CD4-positive, alpha-beta T cell treated with Interferon gamma for 1 hour (primary cell): ENCODE results near the gene GORAB.

Experiments used
- DNase-seq: peaks from one replicate; pipeline ENCODE4 v3.0.0-alpha.2; 2020

Gene GORAB

DNA sequence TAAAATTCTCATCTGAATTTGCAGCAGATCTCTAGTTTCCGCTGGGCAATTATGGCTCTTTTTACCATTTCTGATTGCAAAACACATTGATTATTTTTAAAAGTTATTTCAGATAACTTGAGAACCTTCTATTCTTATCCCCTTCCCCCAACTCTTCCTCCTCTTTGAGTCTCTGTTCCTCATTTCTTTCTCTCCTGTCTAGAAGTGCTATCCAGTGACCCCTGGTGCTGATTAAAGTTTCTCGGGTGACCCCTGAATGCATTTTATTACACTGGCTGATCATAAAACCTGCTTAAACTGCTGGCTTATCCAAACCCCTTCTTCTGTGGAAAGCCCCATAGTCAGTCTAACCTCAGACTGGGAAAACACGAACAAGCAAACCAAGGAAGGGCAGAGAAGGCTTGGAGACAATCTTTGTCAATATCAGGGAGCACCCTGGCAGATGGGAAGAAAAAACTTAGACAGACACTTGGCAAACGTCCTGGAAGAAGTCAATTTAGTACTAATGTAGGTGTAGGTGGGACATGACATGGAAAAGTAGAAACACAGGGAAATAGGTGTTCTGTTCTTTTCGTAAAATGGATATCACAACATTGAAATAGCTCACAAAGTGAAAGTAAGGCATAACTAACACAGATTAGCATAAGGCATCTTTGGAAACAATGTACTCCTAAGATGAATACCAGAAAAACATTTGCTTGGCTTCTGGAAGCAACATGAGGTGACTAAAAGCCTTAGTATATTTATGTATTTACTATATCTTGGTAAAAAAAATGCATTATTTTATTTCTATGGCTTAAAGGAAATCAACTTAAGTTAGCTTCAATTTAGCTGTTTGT, 61.4 kb downstream of the GORAB start:
- DNase-seq: no peak

DNA sequence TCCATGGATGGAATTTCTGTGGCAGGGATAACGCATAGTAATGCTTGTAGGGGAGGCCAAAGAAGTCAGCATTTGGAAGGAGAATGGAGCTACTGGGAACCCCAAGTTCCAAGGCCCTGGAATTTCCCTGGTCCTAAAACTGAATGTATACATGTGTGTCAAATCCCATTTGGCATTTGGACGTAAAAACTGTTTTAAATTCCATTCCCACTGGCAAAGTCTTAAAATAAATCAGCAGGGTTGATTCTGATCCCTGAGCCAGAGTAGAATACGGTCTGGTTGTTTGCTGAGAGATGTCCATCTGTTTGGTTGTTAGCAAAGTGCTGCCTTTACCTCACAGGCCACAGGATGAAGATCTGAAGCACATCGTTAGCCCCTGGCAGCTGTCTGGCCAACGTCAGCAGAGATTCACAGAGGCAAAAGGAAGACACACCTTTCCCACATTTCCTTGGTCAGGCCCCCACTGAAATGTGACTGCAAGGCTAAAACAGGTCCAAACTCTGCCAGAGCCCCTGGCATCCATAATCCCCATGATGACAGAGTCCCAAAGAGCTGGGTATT, 62.2 kb downstream of the GORAB start:
- no peak for DNase-seq

DNA sequence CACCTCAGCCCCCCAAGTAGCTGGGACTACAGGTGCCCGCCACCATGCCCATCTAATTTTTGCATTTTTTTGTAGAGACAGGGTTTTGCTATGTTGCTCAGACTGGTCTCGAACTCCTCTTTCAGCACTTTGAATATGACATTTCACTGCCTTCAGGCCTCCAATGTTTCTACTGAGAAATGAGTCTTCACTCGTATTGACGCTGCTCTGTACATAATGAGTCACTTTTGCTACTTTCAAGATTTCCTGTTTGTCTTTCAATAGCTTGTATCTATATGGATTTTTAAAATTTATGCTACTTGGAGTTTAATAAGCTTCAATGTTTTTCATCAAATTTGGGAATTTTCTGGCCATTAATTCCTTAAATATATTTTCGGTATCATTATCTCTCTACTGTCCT, 64.7 kb downstream of the GORAB start:
- no peak for DNase-seq

DNA sequence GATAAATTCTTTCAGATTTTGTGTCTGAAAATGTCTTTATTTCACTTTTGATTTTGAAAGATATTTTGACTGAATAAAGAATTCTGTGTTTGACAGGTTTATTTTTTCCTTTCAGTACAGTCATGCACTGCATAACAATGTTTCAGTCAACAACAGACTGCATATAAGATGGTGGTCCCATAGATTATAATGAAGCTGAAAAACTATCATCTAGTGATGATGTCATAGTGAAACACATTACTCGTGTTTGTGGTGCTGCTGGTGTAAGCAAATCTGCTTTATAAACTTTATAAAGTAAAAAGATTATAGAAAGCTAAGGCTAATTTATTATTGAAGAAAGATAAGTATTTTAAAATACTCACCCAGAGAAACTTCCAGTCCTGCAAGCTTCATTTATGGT, 66.7 kb downstream of the GORAB start:
- DNase-seq: no peak

DNA sequence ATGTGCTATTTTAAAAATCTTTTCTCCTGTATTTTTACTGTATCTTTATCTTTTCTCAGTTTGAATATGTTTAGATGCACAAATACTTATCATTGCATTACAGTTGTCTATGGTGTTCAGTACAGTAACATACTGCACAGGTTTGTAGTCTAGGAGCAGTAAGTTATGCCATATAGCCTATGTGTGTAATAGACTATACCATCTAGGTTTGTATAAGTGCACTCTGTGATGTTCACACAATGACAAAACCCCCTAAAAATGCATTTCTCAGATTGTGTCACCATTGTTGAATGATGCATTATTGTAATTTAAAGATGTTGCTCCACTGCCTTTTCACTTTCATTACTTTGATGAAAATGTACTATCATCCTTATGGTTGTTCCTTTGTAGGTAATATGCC, 67.1 kb downstream of the GORAB start:
- DNase-seq: no peak

DNA sequence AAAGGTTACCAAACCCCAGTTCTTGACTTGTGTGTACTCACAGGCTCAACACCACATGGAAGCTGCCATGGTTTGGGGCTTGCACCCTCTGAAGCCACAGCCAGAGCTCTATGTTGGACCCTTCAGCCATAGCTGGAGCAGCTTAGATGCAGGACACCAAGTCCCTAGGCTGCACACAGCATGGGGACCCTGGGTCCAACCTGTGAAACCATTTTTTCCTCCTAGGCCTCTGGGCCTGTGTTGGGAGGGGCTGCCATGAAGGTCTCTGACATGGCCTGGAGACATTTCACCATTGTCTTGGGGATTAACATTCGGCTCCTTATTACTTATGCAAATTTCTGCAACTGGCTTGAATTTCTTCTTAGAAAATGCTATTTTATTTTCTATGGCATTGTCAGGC, 69.9 kb downstream of the GORAB start:
- DNase-seq: no peak
